Dermis blood vessel endothelial cell (primary cell): ENCODE measurements around the gene PDIA2. TPM values are rescaled to one million over a fixed set of nuclear protein-coding genes. Genes with fewer than 3 reads are reported as not detected.
"Not testable (repeated sequence)": the region's sequence is repeated elsewhere in the genome, so short reads cannot be mapped to it uniquely, and the experiment has no call there.

Source experiments
- DNase-seq: peaks from one replicate; pipeline ENCODE4 v3.0.0; 2010
- total RNA-seq: library from RNA; depleted of rRNA; stranded (reverse); fragments of >200 nt; gene quantifications from 2 replicates; pipeline ENCODE4 v1.2.3, GENCODE V29; 2014

PDIA2 gene
- total RNA-seq, 1 donor from 2014 or later: 0.34 TPM

GRCh38 chr16:333406-334094 lies 50.6 kb downstream of the PDIA2 start:
- DNase-seq: no peak

DNA sequence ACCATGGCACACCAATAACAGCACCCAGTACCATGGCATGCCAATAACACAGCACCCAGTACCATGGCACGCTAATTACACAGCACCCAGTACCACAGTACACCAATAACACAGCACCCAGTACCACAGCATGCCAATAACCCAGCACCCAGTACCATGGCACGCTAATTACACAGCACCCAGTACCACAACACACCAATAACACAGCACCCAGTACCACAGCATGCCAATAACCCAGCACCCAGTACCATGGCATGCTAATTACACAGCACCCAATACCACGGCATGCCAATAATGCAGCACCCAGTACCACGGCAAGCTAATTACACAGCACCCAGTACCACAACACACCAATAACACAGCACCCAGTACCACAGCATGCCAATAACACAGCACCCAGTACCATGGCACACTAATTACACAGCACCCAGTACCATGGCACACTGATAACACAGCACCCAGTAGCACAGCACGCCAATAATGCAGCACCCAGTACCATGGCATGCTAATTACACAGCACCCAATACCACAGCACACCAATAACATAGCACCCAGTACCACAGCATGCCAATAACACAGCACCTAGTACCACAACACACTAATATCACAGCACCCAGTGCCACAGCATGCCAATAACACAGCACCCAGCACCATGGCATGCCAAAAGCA lies 51.3 kb downstream of the PDIA2 start:
- DNase-seq: not testable (repeated sequence)

DNA sequence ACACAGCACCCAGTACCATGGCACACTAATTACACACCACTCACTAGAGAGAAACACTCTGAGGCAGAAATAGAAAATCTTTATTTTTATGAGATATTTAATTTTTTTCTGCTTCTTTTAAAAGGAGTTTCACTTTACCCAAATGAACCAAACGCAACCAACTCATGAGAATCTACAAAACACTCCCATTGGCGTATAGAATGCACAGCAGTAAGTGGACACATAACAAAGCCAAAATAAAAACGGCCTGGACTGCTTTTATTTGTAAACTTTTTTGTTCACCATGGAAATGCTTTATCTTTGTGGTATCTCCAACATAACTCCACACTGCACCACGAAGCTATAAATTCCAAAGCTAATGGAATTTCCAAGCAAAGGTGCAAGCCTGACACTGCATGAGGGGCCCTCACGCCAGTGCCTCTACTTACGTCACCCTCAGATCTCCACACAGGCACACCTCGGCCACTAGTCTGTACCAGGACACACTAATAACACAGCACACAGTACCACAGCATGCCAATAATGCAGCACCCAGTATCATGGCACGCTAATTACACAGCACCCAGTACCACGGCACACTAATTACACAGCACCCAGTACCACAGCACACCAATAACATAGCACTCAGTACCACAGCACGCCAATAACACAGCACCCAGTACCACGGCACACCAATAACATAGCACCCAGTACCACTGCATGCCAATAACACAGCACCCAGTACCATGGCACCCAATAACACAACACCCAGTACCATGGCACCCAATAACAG lies 52.1 kb downstream of the PDIA2 start:
- not testable (repeated sequence) for DNase-seq

DNA sequence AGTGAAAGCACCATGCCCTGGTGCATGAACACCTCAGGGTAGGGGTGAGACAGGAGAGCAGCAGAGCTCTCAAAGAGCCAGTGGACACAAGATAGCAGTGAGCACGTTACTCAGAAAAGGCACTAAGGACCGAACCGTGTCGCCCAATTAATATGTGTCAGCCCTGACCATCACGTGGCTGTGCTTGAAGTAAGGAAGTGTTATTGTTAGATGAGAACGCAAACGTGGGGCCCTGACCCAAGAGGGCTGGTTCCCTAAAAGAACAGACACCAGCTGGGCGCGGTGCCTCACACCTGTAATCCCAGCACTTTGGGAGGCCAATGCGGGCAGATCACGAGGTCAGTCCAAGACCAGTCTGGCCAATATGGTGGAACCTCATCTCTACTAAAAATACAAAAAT lies 53.3 kb downstream of the PDIA2 start:
- no peak for DNase-seq

Other genes with a start within 250 kb of the PDIA2 start
- gene POLR3K, start 229.6 kb upstream of the PDIA2 start, total RNA-seq: 6.3 and 6.6 TPM in 2 replicates
- gene SNRNP25, start 229.3 kb upstream of the PDIA2 start, total RNA-seq: 17.9 and 25.9 TPM in 2 replicates
- gene RHBDF1, start 210.5 kb upstream of the PDIA2 start, total RNA-seq: 30.1 and 32.1 TPM in 2 replicates
- gene MPG, start 204.9 kb upstream of the PDIA2 start, total RNA-seq: 121 and 199 TPM in 2 replicates
- 9.5 and 17.8 TPM in 2 replicates for gene NPRL3, start 144.5 kb upstream of the PDIA2 start, total RNA-seq
- not detected in 2 replicates for gene HBZ, start 130.5 kb upstream of the PDIA2 start, total RNA-seq
- gene HBM, start 117.2 kb upstream of the PDIA2 start, total RNA-seq: not detected in 2 replicates
- 0.42 TPM in 1 of 2 replicates, not detected in the other for gene HBA2, start 110.3 kb upstream of the PDIA2 start, total RNA-seq
- gene HBA1, start 106.5 kb upstream of the PDIA2 start, total RNA-seq: not detected in 2 replicates
- gene HBQ1, start 102.7 kb upstream of the PDIA2 start, total RNA-seq: 0.34 TPM in 1 of 2 replicates, not detected in the other
- gene LUC7L, start 53.7 kb upstream of the PDIA2 start, total RNA-seq: 30.9 and 55.5 TPM in 2 replicates
- 59.2 and 76.1 TPM in 2 replicates for gene FAM234A, start 48.3 kb upstream of the PDIA2 start, total RNA-seq
- gene RGS11, start 7.2 kb upstream of the PDIA2 start, total RNA-seq: 0.19 and 0.68 TPM in 2 replicates
- 1.2 TPM in 1 of 2 replicates, not detected in the other for gene ARHGDIG, start 2.6 kb upstream of the PDIA2 start, total RNA-seq
- gene AXIN1, start 69.6 kb downstream of the PDIA2 start, total RNA-seq: 28.2 and 31.9 TPM in 2 replicates
- 85.9 and 103 TPM in 2 replicates for gene MRPL28, start 87.4 kb downstream of the PDIA2 start, total RNA-seq
- 98.2 and 132 TPM in 2 replicates for gene PGAP6, start 98.8 kb downstream of the PDIA2 start, total RNA-seq
- 42.2 and 55.7 TPM in 2 replicates for gene NME4, start 114.0 kb downstream of the PDIA2 start, total RNA-seq
- gene DECR2, start 118.7 kb downstream of the PDIA2 start, total RNA-seq: 13.4 and 17.5 TPM in 2 replicates
- 34.9 and 46.8 TPM in 2 replicates for gene RAB11FIP3, start 142.5 kb downstream of the PDIA2 start, total RNA-seq
- 50.5 and 83.4 TPM in 2 replicates for gene CAPN15, start 244.5 kb downstream of the PDIA2 start, total RNA-seq